Cardiac fibroblast (primary cell): ENCODE data around the gene HS3ST4.

ENCODE experiments used
- DNase-seq, 2 donors: peaks; one replicate each; pipeline versions ENCODE4 v3.0.0 to v3.0.0-alpha.2; 2010; ENCODE audit warnings: low read depth in 2 of 2
- H3K4me3 ChIP-seq, 2 donors: replicated peaks in 1 of 2; 1 replicate in 1 of 2; 2 replicates in 1 of 2; pipeline ENCODE4 v1.5.1; 2011; ENCODE audit warnings: low read depth in 2 of 2, low read length in 2 of 2, mild to moderate bottlenecking in 2 of 2, moderate library complexity in 1 of 2
- CTCF ChIP-seq: IDR thresholded peaks from one replicate; pipeline ENCODE4 v1.5.1; 2011; ENCODE audit warnings: low read depth, mild to moderate bottlenecking, low read length, inconsistent platforms

HS3ST4 gene

DNA sequence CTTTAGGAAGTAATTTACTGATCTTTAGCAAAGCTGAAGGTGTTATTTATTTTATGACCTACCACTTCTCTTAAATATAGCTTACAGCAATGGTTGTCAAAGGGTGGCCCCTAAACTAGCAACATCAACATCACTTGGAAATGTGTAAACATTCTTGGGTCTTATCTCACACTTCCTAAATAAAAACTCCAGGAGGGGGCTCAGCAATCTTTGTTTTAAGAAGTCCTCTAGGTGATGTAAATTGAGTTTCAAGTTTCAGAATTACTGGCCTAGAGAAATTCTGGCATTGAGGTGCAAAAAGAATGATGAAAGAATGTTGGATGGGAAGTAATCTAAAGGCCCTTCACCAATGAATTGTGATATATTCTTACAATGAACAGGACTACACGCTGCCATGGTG is 142.3 kb downstream of the HS3ST4 start:
- no peak overlapping the region for H3K4me3 ChIP-seq
- no peak for DNase-seq
- no peak for TF ChIP-seq CTCF

DNA sequence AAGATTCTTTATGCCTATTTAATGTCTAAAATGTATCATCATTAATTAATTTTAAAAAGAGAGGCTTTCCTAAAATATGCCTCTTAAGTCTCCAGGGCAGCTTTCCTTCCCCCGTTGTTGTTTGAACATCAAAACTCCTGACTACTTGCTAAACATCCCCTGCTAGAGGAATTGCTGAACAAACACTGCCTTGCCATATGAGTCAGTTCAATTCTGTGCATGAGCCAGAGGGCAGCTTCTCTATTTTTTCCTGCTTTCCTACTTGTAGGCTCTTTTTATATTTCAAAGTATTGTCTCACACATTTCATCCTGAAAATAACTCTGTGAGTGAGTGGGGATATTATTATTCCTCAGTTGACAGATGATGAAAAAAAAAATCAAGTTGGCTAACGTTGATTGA is 143.4 kb downstream of the HS3ST4 start:
- no peak for DNase-seq
- no peak overlapping the region for H3K4me3 ChIP-seq
- no peak for TF ChIP-seq CTCF

DNA sequence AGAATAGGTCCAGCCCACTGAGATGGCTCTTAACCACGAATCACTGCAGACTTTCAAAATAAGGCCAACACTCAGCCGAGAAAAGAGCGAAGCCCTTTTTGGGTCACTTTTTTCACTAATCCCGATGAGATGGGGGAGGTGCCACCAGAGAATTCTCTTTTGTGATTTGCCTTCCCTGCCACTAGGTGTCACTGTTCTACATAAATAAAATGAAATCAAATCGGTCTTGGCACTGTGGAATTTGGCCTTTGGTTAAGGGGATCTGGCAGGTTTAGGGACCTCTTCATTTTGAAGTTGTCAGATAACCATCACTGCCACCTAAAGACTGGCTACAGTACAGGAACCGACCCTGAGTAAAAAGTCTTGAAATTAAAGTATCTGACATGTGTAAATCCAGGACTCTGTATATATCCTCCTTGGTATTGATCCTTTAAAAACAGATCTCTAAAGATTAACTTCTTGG is 147.0 kb downstream of the HS3ST4 start:
- DNase-seq = peak; percentile 62 to 65
- TF ChIP-seq CTCF = peak; percentile 61
- H3K4me3 ChIP-seq = no peak overlapping the region

GRCh38 chr16:25841761-25842160 is 150.0 kb downstream of the HS3ST4 start:
- H3K4me3 ChIP-seq = no peak overlapping the region
- no peak for DNase-seq
- no peak for TF ChIP-seq CTCF

- TF ChIP-seq CTCF = no peak
- H3K4me3 ChIP-seq = no peak overlapping the region
These were observed 154.1 kb downstream of the HS3ST4 start for GRCh38 chr16:25845901-25846300.

GRCh38 chr16:25854141-25854540 is 162.4 kb downstream of the HS3ST4 start:
- no peak for DNase-seq
- H3K4me3 ChIP-seq = no peak overlapping the region
- no peak for TF ChIP-seq CTCF

More at GRCh38 chr16:25845901-25846300, 154.1 kb downstream of the HS3ST4 start:
- DNase-seq = no peak

DNA sequence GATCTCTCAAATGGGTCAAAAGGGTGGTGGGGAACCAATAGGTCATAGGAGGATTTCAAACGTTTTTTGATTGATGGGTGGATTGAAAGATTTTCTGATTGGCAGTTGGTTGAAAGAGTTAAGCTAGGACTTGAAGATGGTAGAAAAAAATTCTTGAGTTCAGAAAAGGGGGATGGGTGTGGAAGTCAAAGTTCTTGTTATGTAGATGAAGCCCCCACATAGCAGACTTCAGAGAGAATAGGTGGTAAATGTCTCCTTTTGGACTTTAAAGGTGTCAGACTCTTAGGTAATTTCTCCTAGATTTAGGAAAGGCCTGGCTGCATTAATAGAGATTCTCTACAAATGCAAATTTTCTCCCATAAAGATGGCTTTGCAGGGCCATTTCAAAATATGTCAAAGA is 163.3 kb downstream of the HS3ST4 start:
- no peak for DNase-seq
- TF ChIP-seq CTCF = no peak
- H3K4me3 ChIP-seq = no peak overlapping the region
